GM19455 (cell line): ENCODE results near the gene ADAMTS12.
"Not testable (repeated sequence)": the region's sequence is repeated elsewhere in the genome, so short reads cannot be mapped to it uniquely, and the experiment has no call there.

ENCODE experiments used
- ATAC-seq: cut with Tn5 transposase; IDR thresholded peaks from one replicate; pipeline ENCODE4 v1.9.1; 2021; ENCODE audit not compliant: unreplicated experiment

ADAMTS12 gene

GRCh38 chr5:33538201-33538600 lies 353.6 kb downstream of the ADAMTS12 start:
- ATAC-seq: no peak

GRCh38 chr5:33537240-33537639 lies 354.6 kb downstream of the ADAMTS12 start:
- no peak for ATAC-seq

GRCh38 chr5:33536802-33537201 lies 355.0 kb downstream of the ADAMTS12 start:
- no peak for ATAC-seq

- no peak for ATAC-seq
Measured at GRCh38 chr5:33531824-33532223, 360.0 kb downstream of the ADAMTS12 start.

DNA sequence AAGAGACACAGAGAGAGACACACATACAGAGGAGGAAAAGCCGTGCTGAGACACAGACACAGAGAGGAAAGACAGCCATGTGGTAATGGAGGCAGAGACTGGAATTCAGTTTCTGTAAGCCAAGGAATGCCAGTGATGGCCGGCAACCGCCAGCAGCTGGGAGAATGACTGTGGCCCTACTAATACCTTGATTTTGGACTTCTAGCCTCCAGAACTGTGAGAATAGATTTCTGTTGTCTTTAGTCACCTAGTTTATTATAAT lies 360.8 kb downstream of the ADAMTS12 start:
- ATAC-seq: no peak

GRCh38 chr5:33530183-33531036 lies 361.4 kb downstream of the ADAMTS12 start:
- ATAC-seq: no peak

DNA sequence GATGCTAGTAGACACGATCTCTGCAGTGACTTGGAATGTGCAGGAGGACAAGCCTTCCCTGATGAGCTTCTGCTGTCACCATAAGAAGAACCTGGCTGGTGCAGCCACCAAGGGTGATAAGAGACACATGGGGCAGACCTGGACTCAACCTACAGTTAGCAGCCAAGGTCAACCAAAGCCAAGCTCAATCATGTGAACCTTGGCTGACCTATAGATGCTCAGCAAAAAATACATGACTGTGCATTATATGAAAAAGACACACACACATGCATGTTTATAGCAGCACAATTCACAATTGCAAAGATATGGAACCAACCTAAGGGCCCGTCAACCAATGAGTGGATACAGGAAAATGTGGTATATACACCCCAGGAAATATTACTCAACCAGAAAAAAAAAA lies 364.1 kb downstream of the ADAMTS12 start:
- no peak for ATAC-seq

GRCh38 chr5:33526755-33527154 lies 365.0 kb downstream of the ADAMTS12 start:
- no peak for ATAC-seq

DNA sequence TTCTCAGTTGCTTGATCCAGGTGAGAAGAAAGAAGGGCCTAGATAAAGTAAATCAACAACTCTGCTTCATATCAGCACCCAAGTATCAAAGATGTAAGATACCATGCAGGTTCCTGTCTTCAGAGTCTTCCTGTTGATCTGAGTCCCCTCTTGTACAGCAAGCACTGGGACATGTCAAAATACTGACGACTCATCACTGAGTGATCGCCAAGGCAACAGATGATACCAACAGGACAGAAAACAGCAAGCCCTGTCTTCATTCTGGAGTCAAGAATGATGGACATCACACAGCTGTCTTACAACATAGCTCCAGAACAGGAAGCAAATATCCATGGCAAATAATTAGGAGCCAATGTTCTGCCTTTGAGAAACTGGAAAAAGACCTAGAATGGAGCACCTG lies 367.3 kb downstream of the ADAMTS12 start:
- no peak for ATAC-seq

DNA sequence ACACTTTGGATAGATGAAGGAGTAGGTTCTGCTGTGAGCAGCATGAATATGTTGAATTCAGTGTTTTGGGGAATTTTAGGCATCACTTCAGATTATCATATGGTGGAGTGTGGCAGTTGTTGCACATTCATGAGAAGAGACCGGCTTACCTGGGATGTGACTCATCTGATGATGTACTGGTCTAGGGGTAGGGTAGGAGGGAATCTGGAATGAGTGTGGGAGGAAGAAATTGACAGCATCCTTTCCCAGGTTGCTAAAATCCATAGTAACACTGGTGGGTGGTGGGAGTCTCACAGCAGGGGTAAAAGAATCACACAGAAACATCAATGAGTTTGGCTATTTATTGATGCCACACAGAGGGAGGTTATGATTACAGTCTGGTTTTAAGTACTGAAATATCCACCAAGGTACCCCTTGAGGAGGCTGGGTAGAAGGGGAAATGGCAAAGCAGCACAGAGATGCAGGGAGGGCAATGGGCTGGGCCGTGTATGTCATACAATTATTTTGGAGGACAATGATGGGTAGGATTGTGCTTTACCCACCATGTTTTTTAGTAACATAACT lies 368.5 kb downstream of the ADAMTS12 start:
- no peak for ATAC-seq

DNA sequence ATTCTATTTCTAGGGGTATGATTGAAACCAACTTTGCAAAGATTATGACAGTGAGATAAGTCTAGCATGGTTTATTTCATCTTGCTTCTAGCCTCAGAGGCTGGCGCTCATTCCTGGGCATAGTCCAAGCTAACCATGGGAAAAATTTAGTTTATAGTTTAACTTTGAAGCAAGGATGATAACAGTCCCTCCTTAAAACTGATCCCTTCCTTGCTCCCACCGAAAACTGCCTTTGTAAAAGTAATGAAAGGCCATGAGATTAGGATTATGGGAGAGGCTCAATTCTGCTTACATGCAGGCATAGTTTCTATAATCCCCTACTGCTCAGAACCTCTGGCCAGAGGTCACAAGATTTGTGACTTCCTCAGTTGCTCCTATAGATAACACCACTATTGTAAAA lies 375.4 kb downstream of the ADAMTS12 start:
- no peak for ATAC-seq

DNA sequence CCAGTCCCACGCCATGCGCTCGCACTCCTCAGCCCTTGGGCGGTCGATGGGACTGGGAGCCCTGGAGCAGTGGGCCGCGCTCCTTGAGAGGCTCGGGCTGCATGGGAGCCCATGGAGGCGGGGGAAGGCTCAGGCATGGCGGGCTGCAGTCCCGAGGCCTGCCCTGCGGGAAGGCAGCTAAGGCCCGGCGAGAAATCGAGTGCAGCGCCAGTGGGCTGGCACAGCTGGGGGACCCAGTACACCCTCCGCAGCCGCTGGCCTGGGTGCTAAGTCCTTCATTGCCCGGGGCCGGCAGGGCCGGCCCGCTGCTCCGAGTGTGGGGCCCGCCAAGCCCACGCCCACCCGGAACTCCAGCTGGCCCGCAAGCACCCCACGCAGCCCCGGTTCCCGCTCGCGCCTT lies 376.4 kb downstream of the ADAMTS12 start:
- ATAC-seq: not testable (repeated sequence)

DNA sequence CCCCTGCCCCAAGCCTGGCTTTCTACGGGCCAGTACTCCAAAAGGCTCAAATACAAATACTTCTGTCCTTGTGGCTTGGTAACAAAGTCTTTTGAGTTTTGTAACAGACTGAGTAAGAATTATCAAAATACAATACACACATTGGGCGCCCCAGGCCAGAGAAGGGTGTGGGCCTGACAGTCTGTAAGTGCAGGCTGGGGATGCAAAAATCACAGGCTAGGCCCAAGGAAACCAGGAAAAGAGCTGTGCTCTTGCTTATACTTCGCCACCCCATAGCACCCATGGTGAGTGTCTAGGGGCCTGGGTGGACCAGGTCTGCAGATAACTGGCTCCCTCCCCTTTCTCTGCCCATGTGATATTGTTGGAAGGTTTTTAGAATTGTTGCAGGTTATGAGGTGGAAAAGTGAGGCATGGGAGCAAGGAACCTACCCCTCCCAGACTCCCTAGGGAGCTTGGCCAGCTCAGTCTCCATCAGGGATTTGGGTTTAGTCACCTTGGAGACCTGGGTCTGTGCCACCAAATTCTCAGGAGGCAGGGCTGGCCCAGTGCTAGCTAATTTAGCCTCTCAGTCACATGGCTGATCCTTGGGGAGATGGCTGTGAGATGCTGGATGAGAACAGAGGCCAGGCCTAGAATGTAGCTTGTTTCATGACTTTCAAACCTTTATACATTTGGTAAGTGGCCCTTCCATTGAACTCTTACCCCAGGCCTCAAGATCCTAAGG lies 378.2 kb downstream of the ADAMTS12 start:
- no peak for ATAC-seq

DNA sequence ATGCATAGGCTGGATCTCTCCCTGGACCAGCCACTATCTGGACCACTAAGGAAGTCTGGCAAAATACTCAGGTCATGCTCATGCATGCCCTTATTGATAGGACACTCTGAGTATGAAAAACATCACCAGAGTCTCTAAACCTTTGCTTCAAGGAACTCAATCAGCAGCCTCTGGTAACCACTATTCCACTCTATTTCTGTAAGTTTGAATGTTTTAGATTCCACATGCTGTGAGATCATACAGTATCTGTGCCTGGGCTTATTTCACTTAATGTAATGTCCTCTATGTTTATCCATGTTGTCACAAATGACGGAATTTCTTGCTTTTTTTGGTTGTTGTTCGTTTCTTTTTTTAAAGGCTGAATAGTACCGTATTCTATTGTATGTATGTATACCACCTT lies 382.8 kb downstream of the ADAMTS12 start:
- no peak for ATAC-seq

DNA sequence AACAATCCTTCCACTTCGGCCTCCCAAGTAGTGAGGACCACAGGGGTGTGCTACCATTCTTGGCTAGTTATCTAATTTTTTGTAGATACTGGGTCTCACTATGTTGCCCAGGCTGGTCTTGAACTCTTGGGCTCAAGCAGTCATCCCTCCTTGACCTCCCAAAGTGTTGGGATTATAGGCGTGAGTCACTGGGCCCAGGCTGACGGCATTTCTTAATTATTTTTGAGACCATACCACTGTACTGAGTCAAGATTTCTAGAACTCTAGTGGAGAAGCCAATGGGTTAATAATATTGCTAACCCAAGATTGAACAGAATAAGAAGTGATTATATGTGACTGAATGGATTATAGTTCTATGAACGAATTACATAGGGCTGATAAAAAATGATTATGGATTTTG lies 384.4 kb downstream of the ADAMTS12 start:
- no peak for ATAC-seq

- ATAC-seq: no peak
Measured at GRCh38 chr5:33504570-33504969, 387.2 kb downstream of the ADAMTS12 start.

- no peak for ATAC-seq
Measured at GRCh38 chr5:33501899-33502298, 389.9 kb downstream of the ADAMTS12 start.

GRCh38 chr5:33501260-33501659 lies 390.5 kb downstream of the ADAMTS12 start:
- no peak for ATAC-seq

DNA sequence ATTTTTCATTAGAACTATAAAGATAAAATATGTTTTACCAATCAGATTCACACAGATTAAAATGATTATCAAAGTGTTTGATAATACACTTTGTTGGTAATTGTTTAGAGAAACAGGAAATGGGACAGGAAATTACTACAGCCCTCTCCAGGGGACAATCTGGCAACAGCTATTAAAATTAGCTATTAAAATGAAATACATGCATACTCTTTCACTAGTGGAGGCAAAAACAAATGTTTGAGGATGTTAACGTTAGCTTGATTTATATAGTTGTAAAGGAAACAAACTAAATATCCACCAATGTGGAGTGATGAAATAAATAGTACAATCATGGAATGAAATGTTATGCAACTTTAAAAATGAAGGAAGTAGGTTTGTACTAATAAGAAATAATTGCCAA lies 397.3 kb downstream of the ADAMTS12 start:
- ATAC-seq: no peak

DNA sequence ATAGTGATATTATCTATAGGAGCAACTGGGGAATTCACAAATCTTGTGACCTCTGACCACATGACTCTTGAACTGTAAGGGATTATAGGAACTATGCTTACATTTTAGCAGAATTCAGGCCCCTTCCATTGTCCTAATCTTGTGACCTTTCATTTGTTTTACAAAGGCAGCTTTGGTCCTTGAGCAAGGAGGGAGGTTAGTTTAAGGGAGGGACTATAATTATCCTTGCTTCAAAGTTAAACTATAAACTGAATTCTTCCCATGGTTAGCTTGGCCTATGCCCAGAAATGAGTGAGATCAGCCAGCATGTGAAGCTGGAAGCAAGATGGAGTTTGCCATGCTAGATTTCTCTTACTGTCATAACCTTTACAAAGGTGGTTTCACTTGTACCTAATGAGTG lies 399.8 kb downstream of the ADAMTS12 start:
- ATAC-seq: no peak

- no peak for ATAC-seq
Measured at GRCh38 chr5:33490071-33490665, 401.6 kb downstream of the ADAMTS12 start.

DNA sequence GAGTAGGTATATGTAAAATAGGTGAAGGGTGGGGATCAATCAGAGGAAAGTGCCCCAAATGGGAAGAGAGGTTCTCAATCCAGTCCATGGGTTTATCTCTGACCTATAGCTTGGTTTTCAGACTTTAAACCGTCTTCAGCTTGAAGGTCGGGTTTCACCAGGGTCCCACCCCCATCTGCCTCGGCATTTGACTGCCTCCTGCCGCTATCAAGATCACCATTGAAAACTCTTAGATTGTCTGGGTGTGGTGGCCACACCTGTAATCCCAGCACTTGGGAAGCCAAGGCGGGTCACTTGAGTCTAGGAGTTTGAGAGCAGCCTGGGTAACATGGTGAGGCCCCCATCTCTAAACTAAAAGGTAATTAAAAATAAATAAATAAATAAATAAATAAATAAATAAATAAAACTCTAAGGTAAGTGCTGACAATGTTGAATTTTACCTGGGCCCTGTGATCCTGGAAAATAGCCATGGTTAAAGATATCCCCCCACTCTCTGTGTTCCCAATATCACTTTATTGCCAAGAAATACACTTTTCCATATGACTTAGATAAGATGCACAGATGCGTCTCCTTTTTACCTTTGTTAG lies 402.2 kb downstream of the ADAMTS12 start:
- ATAC-seq: no peak
